Measurements from ENCODE around the gene FSTL3. TPM values are rescaled to one million over a fixed set of nuclear protein-coding genes. Genes with fewer than 3 reads are reported as not detected.

Gene FSTL3
- total RNA-seq, 3 donors from 2014 or later (not counting 1 experiment from before 2014, with no cell fraction given), result 1.5 to 1.9 (median 1.5) TPM

DNA sequence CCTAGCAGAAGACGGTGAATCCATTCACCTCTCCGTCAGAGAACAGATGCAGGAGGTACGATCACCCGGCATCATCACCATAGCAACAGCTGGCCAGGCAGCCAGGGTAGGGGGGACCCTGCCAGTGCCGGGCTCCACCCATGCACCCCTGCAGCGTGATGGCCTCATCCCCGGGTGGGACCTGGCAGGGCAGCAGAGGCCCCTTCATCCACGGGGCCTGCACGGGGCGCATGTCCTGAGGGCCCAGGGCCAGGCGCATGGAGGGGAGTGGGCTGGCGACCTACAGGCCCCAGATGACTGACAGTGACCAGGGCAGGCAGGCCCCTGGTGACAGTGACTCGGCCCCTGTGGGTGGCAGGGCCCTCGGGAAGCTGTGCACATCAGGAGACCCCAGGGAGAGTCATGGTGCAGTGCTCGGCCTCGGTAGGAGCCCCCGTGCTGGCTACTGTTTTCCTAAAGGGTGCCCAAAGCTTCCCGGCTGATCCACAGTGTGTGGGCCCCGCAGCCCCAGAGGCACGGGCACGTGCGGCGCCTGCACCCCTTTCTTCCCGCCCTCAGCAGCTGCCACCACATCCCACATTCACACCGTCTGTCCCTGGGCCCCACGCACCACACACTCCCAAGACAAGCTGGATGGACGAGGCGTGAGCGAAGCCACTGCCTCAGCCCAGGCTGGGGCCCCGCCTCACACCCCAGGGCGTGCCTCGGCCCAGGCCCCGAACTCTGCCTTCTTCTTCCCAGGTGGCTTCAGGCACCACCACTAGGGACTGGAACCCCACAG lies 17.9 kb upstream of the FSTL3 start:
- Histone ChIP-seq H3K4me1 (ENCODE audit: control insufficient read depth, insufficient read depth, low read length) (peaks cover 85% of the 10 kb centered on the region), H3K27ac (ENCODE audit: low read length) (peak overlapping the region; percentile 99), H3K9me3 (ENCODE audit: control insufficient read depth, insufficient read depth, low read length) (no peaks in the 10 kb centered on the region), H3K27me3 (ENCODE audit: control insufficient read depth, insufficient read depth, low read length) (no peaks in the 10 kb centered on the region), H3K4me3 (ENCODE audit: low read length) (peak overlapping the region; percentile 14), H3K36me3 (ENCODE audit: control insufficient read depth, insufficient read depth, low read length) (peaks cover 37% of the 10 kb centered on the region)
- Mint-ChIP-seq H3K27ac (peak overlapping the region; percentile 98), H3K27me3 (ENCODE audit: low read depth in 2 of 2) (no peaks in the 10 kb centered on the region), H3K4me3 (peak overlapping the region; percentile 80), H3K9me3 (no peaks in the 10 kb centered on the region), H3K36me3 (no peaks in the 10 kb centered on the region), H3K4me1 (peaks cover 54 to 69% of the 10 kb centered on the region in 2 donors)
- DNase-seq (no peak), ATAC-seq (no peak)
- intact Hi-C loops (cut with micrococcal nuclease), result no loop called here
- TF ChIP-seq, protein P1, sequence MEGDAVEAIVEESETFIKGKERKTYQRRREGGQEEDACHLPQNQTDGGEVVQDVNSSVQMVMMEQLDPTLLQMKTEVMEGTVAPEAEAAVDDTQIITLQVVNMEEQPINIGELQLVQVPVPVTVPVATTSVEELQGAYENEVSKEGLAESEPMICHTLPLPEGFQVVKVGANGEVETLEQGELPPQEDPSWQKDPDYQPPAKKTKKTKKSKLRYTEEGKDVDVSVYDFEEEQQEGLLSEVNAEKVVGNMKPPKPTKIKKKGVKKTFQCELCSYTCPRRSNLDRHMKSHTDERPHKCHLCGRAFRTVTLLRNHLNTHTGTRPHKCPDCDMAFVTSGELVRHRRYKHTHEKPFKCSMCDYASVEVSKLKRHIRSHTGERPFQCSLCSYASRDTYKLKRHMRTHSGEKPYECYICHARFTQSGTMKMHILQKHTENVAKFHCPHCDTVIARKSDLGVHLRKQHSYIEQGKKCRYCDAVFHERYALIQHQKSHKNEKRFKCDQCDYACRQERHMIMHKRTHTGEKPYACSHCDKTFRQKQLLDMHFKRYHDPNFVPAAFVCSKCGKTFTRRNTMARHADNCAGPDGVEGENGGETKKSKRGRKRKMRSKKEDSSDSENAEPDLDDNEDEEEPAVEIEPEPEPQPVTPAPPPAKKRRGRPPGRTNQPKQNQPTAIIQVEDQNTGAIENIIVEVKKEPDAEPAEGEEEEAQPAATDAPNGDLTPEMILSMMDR (IDR thresholded peaks at IDR 0.05), result no peak
- 66% methylated on average over 33 of the region's 33 CpGs for WGBS (ENCODE audit: insufficient coverage)

DNA sequence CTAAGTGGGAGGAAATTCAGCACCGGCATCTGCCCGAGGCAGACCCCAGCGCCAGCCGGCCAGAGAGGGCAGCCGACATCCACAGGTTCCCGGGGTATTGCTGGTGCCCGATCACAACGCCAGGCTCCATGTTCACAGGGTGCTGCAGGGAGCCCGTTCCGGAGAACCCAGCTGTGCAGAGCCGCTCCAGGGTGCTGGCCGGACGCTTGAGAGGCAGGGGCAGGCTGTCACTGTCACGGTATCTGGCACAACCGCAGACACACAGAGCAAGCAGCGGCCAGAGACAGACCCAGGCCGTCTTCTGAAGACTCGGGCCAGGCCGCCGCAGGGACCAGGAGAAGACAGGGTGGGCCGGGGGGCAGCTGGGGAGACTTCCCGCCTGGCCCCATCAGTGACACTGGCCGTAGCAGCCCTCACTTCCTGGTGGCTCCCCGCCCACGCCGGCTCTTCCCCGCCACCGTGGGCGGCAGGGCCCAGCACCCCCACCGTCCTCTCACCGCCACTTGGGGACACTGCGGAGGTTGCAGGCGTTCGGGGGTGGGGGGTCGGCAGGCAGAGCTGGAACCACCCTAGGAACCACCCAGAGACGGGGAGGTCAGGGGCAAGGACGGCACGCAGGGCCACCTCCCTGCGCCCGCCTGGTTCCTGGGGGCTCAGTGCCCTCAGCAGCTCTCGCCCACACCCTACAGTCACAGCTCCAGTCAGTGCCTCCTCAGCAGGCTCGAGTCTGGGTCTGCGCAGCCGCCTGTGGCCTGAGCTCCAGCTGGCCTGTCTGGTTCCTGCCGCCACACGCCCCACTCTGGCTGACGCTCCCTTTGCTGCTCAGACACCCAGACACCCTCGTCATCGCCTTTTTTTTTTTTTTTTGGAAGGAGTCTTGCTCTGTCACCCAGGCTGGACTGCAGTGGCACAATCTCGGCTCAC lies 17.0 kb upstream of the FSTL3 start:
- peak overlapping the region; percentile 99 for H3K27ac ChIP-seq (ENCODE audit: low read length)
- no peaks in the 10 kb centered on the region for H3K27me3 ChIP-seq (ENCODE audit: control insufficient read depth, insufficient read depth, low read length)
- Mint-ChIP-seq H3K9me3 (no peaks in the 10 kb centered on the region), H3K36me3 (no peaks in the 10 kb centered on the region), H3K4me3 (peak overlapping the region; percentile 96), H3K27ac (peak overlapping the region; percentile 98), H3K4me1 (peaks cover 59 to 77% of the 10 kb centered on the region in 2 donors), H3K27me3 (ENCODE audit: low read depth in 2 of 2) (no peaks in the 10 kb centered on the region)
- peak overlapping the region; percentile 14 for H3K4me3 ChIP-seq (ENCODE audit: low read length)
- TF ChIP-seq, protein P1 (IDR thresholded peaks at IDR 0.05), result no peak
- DNase-seq (peak; percentile 75 to 81), ATAC-seq (peak; percentile 59 to 76 (median 65))
- H3K4me1 ChIP-seq (ENCODE audit: control insufficient read depth, insufficient read depth, low read length), result peaks cover 85% of the 10 kb centered on the region
- H3K36me3 ChIP-seq (ENCODE audit: control insufficient read depth, insufficient read depth, low read length), result peaks cover 28% of the 10 kb centered on the region
- no peaks in the 10 kb centered on the region for H3K9me3 ChIP-seq (ENCODE audit: control insufficient read depth, insufficient read depth, low read length)
- intact Hi-C loops (cut with micrococcal nuclease), result no loop called here
- WGBS (ENCODE audit: insufficient coverage), result 44% methylated on average over 50 of the region's 50 CpGs

- 13% methylated on average over 20 of the region's 20 CpGs for WGBS (ENCODE audit: insufficient coverage)
- Histone ChIP-seq H3K4me1 (ENCODE audit: control insufficient read depth, insufficient read depth, low read length) (peaks cover 81% of the 10 kb centered on the region), H3K27me3 (ENCODE audit: control insufficient read depth, insufficient read depth, low read length) (no peaks in the 10 kb centered on the region), H3K27ac (ENCODE audit: low read length) (peak overlapping the region; percentile 99), H3K4me3 (ENCODE audit: low read length) (peak overlapping the region; percentile 96), H3K36me3 (ENCODE audit: control insufficient read depth, insufficient read depth, low read length) (peaks cover 22% of the 10 kb centered on the region), H3K9me3 (ENCODE audit: control insufficient read depth, insufficient read depth, low read length) (no peaks in the 10 kb centered on the region)
- TF ChIP-seq, protein P1 (IDR thresholded peaks at IDR 0.05), result no peak
- Mint-ChIP-seq H3K36me3 (no peaks in the 10 kb centered on the region), H3K9me3 (no peaks in the 10 kb centered on the region), H3K4me3 (peak overlapping the region; percentile 96), H3K27ac (peak overlapping the region; percentile 98), H3K4me1 (peaks cover 52 to 72% of the 10 kb centered on the region in 2 donors), H3K27me3 (ENCODE audit: low read depth in 2 of 2) (no peaks in the 10 kb centered on the region)
- intact Hi-C loops (cut with micrococcal nuclease), result loop anchor here (5.0 kb wide), 4 partner anchors 41 to 149 kb away; partner anchors contain the start of genes BSG and PTBP1
- DNase-seq (peak in 1 of 2 donors; percentile 36), ATAC-seq (no peak)
Observed at GRCh38 chr19:660793-661426, 15.3 kb upstream of the FSTL3 start.

Measured in natural killer cell (primary cell).